ENCODE results near the gene SCYL3. TPM values are rescaled to one million over a fixed set of nuclear protein-coding genes. Genes with fewer than 3 reads are reported as not detected.
A peak's percentile ranks its signal among the peaks of the same experiment; 100 is the strongest.

The SCYL3 gene
- total RNA-seq: 9.4 and 10.1 TPM in 2 replicates

GRCh38 chr1:169893645-169894423 is at the start of gene SCYL3:
TSS of gene SCYL3 (minus strand) at chr1:169893896. CDS start at chr1:169888840, 5,056 bp downstream.
- Histone ChIP-seq H3K27me3 (ENCODE audit: insufficient read depth, low read length) (peaks cover 17% of the 10 kb centered on the region), H3K27ac (ENCODE audit: low read depth, low read length) (peak within 1 kb of the TSS; percentile 100), H3K4me1 (ENCODE audit: insufficient read depth, low read length) (peaks cover 24% of the 10 kb centered on the region), H3K4me3 (ENCODE audit: insufficient read depth, low read length) (peak within 1 kb of the TSS; percentile 84), H3K79me2 (ENCODE audit: insufficient read depth, low read length) (peaks cover 45% of the 10 kb centered on the region), H3K36me3 (ENCODE audit: insufficient read depth, low read length) (no peaks in the 10 kb centered on the region), H3K9me3 (ENCODE audit: low read depth, low read length) (no peaks in the 10 kb centered on the region), H2AFZ (ENCODE audit: low read length) (peak within 1 kb of the TSS; percentile 95), H3K4me2 (ENCODE audit: insufficient read depth, low read length) (peak within 1 kb of the TSS; percentile 96), H4K20me1 (ENCODE audit: insufficient read depth, low read length) (peaks cover 7% of the 10 kb centered on the region)
- peak; percentile 99 for DNase-seq (ENCODE audit: insufficient read length, low spot score, missing footprints)
- no peak for TF ChIP-seq CTCF (IDR thresholded peaks at IDR 0.05; ENCODE audit: extremely low read depth, low read depth, low read length)

- H3K4me2 ChIP-seq (ENCODE audit: insufficient read depth, low read length): peak overlapping the region; percentile 65
- H3K36me3 ChIP-seq (ENCODE audit: insufficient read depth, low read length): no peaks in the 10 kb centered on the region
- no peaks in the 10 kb centered on the region for H3K27me3 ChIP-seq (ENCODE audit: insufficient read depth, low read length)
- H3K79me2 ChIP-seq (ENCODE audit: insufficient read depth, low read length): no peaks in the 10 kb centered on the region
- H3K27ac ChIP-seq (ENCODE audit: low read depth, low read length): peak overlapping the region; percentile 7
- TF ChIP-seq CTCF (IDR thresholded peaks at IDR 0.05; ENCODE audit: extremely low read depth, low read depth, low read length): no peak
- H2AFZ ChIP-seq (ENCODE audit: low read length): no peak overlapping the region
- H3K9me3 ChIP-seq (ENCODE audit: low read depth, low read length): no peaks in the 10 kb centered on the region
- peaks cover 11% of the 10 kb centered on the region for H3K4me1 ChIP-seq (ENCODE audit: insufficient read depth, low read length)
- DNase-seq (ENCODE audit: insufficient read length, low spot score, missing footprints): no peak
- peak overlapping the region; percentile 2 for H3K4me3 ChIP-seq (ENCODE audit: insufficient read depth, low read length)
- H4K20me1 ChIP-seq (ENCODE audit: insufficient read depth, low read length): no peaks in the 10 kb centered on the region
Observed at GRCh38 chr1:169941982-169942830, 48.5 kb upstream of the SCYL3 start.

GRCh38 chr1:169933984-169934725 is 40.5 kb upstream of the SCYL3 start:
- no peak for DNase-seq (ENCODE audit: insufficient read length, low spot score, missing footprints)

More at GRCh38 chr1:169933984-169934725, 40.5 kb upstream of the SCYL3 start:
- TF ChIP-seq CTCF (IDR thresholded peaks at IDR 0.05; ENCODE audit: extremely low read depth, low read depth, low read length): no peak
- Histone ChIP-seq H3K4me1 (ENCODE audit: insufficient read depth, low read length) (peaks cover 18% of the 10 kb centered on the region), H3K4me3 (ENCODE audit: insufficient read depth, low read length) (no peak overlapping the region), H3K79me2 (ENCODE audit: insufficient read depth, low read length) (no peaks in the 10 kb centered on the region), H3K36me3 (ENCODE audit: insufficient read depth, low read length) (no peaks in the 10 kb centered on the region), H2AFZ (ENCODE audit: low read length) (no peak overlapping the region), H3K9me3 (ENCODE audit: low read depth, low read length) (no peaks in the 10 kb centered on the region), H3K27ac (ENCODE audit: low read depth, low read length) (no peak overlapping the region), H3K4me2 (ENCODE audit: insufficient read depth, low read length) (peak overlapping the region; percentile 28), H3K27me3 (ENCODE audit: insufficient read depth, low read length) (no peaks in the 10 kb centered on the region), H4K20me1 (ENCODE audit: insufficient read depth, low read length) (no peaks in the 10 kb centered on the region)

Measured in osteoblast (primary cell).